ENCODE data around the gene LYRM4. TPM values are rescaled to one million over a fixed set of nuclear protein-coding genes. Genes with fewer than 3 reads are reported as not detected.

Gene LYRM4
- total RNA-seq, 2 donors from 2014 or later = 16.3 to 23.9 TPM

- intact Hi-C loops (cut with DNase I) = no loop called here
- no peak for DNase-seq (ENCODE audit: low spot score)
Observed at GRCh38 chr6:5157621-5158138, 103.1 kb downstream of the LYRM4 start.

GRCh38 chr6:5156627-5157026 is 104.1 kb downstream of the LYRM4 start:
- no peak for DNase-seq (ENCODE audit: low spot score)
- intact Hi-C loops (cut with DNase I) = no loop called here

- DNase-seq (ENCODE audit: low spot score) = no peak
- intact Hi-C loops (cut with DNase I) = no loop called here
Observed at GRCh38 chr6:5155906-5156305, 104.8 kb downstream of the LYRM4 start.

GRCh38 chr6:5153186-5153585 is 107.6 kb downstream of the LYRM4 start:
- no peak for DNase-seq (ENCODE audit: low spot score)
- intact Hi-C loops (cut with DNase I) = no loop called here

GRCh38 chr6:5152460-5152859 is 108.3 kb downstream of the LYRM4 start:
- no peak for DNase-seq (ENCODE audit: low spot score)
- intact Hi-C loops (cut with DNase I) = no loop called here

- DNase-seq (ENCODE audit: low spot score) = no peak
- intact Hi-C loops (cut with DNase I) = no loop called here
Observed at GRCh38 chr6:5151955-5152401, 108.8 kb downstream of the LYRM4 start.

- intact Hi-C loops (cut with DNase I) = no loop called here
- no peak for DNase-seq (ENCODE audit: low spot score)
Observed at GRCh38 chr6:5151360-5151954, 109.3 kb downstream of the LYRM4 start.

GRCh38 chr6:5150551-5151075 is 110.1 kb downstream of the LYRM4 start:
- no peak for DNase-seq (ENCODE audit: low spot score)
- intact Hi-C loops (cut with DNase I) = no loop called here

GRCh38 chr6:5149891-5150290 is 110.9 kb downstream of the LYRM4 start:
- no peak for DNase-seq (ENCODE audit: low spot score)
- intact Hi-C loops (cut with DNase I) = loop anchor here (10.0 kb wide), 3 partner anchors 115 to 1395 kb away; partner anchors contain the start of genes FARS2 (in 1 of the 2) and LYRM4 (in 1 of the 2)

- DNase-seq (ENCODE audit: low spot score) = no peak
- intact Hi-C loops (cut with DNase I) = loop anchor here (10.0 kb wide), 3 partner anchors 116 to 1396 kb away; partner anchors contain the start of genes FARS2 (in 1 of the 2) and LYRM4 (in 1 of the 2)
Observed at GRCh38 chr6:5149159-5149704, 111.5 kb downstream of the LYRM4 start.

- intact Hi-C loops (cut with DNase I) = loop anchor here (10.0 kb wide), 3 partner anchors 118 to 1398 kb away; partner anchors contain the start of genes FARS2 (in 1 of the 2) and LYRM4 (in 1 of the 2)
- no peak for DNase-seq (ENCODE audit: low spot score)
Observed at GRCh38 chr6:5146398-5146797, 114.4 kb downstream of the LYRM4 start.

- intact Hi-C loops (cut with DNase I) = loop anchor here (10.0 kb wide), 3 partner anchors 121 to 1401 kb away; partner anchors contain the start of genes FARS2 (in 1 of the 2) and LYRM4 (in 1 of the 2)
- peak; percentile 95 for DNase-seq (ENCODE audit: low spot score)
Observed at GRCh38 chr6:5143634-5144311, 117.0 kb downstream of the LYRM4 start.

- intact Hi-C loops (cut with DNase I) = loop anchor here (10.0 kb wide), 3 partner anchors 122 to 1402 kb away; partner anchors contain the start of genes FARS2 (in 1 of the 2) and LYRM4 (in 1 of the 2)
- no peak for DNase-seq (ENCODE audit: low spot score)
Observed at GRCh38 chr6:5142915-5143314, 117.8 kb downstream of the LYRM4 start.

GRCh38 chr6:5142131-5142530 is 118.6 kb downstream of the LYRM4 start:
- no peak for DNase-seq (ENCODE audit: low spot score)
- intact Hi-C loops (cut with DNase I) = loop anchor here (10.0 kb wide), 3 partner anchors 123 to 1403 kb away; partner anchors contain the start of genes FARS2 (in 1 of the 2) and LYRM4 (in 1 of the 2)

GRCh38 chr6:5141046-5141445 is 119.7 kb downstream of the LYRM4 start:
- no peak for DNase-seq (ENCODE audit: low spot score)
- intact Hi-C loops (cut with DNase I) = loop anchor here (10.0 kb wide), 3 partner anchors 124 to 1404 kb away; partner anchors contain the start of genes FARS2 (in 1 of the 2) and LYRM4 (in 1 of the 2)

GRCh38 chr6:5139828-5140771 is 120.7 kb downstream of the LYRM4 start:
- intact Hi-C loops (cut with DNase I) = loop anchor here (10.0 kb wide), 3 partner anchors 125 to 1405 kb away; partner anchors contain the start of genes FARS2 (in 1 of the 2) and LYRM4 (in 1 of the 2)
- no peak for DNase-seq (ENCODE audit: low spot score)

GRCh38 chr6:5138995-5139827 is 121.5 kb downstream of the LYRM4 start:
- intact Hi-C loops (cut with DNase I) = no loop called here
- no peak for DNase-seq (ENCODE audit: low spot score)

All from posterior vena cava (tissue), 2 donors.